Omental fat pad (tissue), 4 donors: ENCODE results near the gene ZNF366. TPM values are rescaled to one million over a fixed set of nuclear protein-coding genes. Genes with fewer than 3 reads are reported as not detected.

ENCODE experiments used
- ATAC-seq: fragments of 150-250 bp; one replicate; pipeline ENCODE4 v1.9.1; 2016; ENCODE audit warnings: mild to moderate bottlenecking, moderate library complexity; ENCODE audit not compliant: low FRiP score
- DNase-seq: peaks from one replicate; pipeline ENCODE4 v3.0.0-alpha.2; 2019; ENCODE audit warnings: low spot score
- total RNA-seq, 4 donors: library from RNA; depleted of rRNA; stranded (reverse); fragments of >200 nt; gene quantifications; one replicate each; pipeline ENCODE4 v1.1.0, GENCODE V29; 2016
- TF ChIP-seq, protein P1 (sequence below), 3 donors: fragments of 450-650 bp; IDR thresholded peaks; one replicate each; pipeline ENCODE4 v1.5.1; 2016 to 2017; ENCODE audit warnings: antibody characterized with exemption in 3 of 3, mild to moderate bottlenecking in 3 of 3, moderate library complexity in 2 of 3

ZNF366 gene
- total RNA-seq, 4 donors from 2014 or later = 0.74 to 25.2 (median 6.5) TPM

DNA sequence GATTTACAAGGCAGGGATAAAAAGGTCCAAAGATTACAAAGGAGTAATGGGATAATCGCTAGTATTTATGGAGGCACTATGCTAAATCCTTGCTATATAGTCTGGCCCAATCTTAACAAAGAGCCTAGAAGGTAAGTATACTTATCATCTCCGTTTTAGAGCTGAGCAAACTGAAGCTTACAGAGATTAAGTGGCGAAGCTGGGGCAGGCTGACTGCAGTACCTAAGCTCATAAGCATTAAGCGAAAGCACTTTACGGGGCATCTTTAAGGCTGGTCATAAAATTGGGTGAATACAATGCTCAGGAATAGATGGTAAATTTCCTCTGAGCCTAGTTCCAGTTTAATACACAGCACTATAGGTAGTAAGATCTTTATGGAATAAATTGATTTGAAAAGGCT is 30.0 kb upstream of the ZNF366 start:
- TF ChIP-seq, protein P1, sequence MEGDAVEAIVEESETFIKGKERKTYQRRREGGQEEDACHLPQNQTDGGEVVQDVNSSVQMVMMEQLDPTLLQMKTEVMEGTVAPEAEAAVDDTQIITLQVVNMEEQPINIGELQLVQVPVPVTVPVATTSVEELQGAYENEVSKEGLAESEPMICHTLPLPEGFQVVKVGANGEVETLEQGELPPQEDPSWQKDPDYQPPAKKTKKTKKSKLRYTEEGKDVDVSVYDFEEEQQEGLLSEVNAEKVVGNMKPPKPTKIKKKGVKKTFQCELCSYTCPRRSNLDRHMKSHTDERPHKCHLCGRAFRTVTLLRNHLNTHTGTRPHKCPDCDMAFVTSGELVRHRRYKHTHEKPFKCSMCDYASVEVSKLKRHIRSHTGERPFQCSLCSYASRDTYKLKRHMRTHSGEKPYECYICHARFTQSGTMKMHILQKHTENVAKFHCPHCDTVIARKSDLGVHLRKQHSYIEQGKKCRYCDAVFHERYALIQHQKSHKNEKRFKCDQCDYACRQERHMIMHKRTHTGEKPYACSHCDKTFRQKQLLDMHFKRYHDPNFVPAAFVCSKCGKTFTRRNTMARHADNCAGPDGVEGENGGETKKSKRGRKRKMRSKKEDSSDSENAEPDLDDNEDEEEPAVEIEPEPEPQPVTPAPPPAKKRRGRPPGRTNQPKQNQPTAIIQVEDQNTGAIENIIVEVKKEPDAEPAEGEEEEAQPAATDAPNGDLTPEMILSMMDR (IDR thresholded peaks at IDR 0.05) = no peak
- ATAC-seq (no peak), DNase-seq (no peak)

- TF ChIP-seq, protein P1 (IDR thresholded peaks at IDR 0.05) = no peak
- ATAC-seq = no peak
- DNase-seq = no peak
Observed at GRCh38 chr5:72531496-72532190, 24.4 kb upstream of the ZNF366 start.

GRCh38 chr5:72530196-72530595 is 23.0 kb upstream of the ZNF366 start:
- DNase-seq = no peak
- TF ChIP-seq, protein P1 (IDR thresholded peaks at IDR 0.05) = no peak
- no peak for ATAC-seq

- DNase-seq = no peak
- TF ChIP-seq, protein P1 (IDR thresholded peaks at IDR 0.05) = no peak
- no peak for ATAC-seq
Observed at GRCh38 chr5:72529383-72529782, 22.2 kb upstream of the ZNF366 start.

- DNase-seq (no peak), ATAC-seq (no peak)
- TF ChIP-seq, protein P1 (IDR thresholded peaks at IDR 0.05) = no peak
Observed at GRCh38 chr5:72525816-72526215, 18.6 kb upstream of the ZNF366 start.

DNA sequence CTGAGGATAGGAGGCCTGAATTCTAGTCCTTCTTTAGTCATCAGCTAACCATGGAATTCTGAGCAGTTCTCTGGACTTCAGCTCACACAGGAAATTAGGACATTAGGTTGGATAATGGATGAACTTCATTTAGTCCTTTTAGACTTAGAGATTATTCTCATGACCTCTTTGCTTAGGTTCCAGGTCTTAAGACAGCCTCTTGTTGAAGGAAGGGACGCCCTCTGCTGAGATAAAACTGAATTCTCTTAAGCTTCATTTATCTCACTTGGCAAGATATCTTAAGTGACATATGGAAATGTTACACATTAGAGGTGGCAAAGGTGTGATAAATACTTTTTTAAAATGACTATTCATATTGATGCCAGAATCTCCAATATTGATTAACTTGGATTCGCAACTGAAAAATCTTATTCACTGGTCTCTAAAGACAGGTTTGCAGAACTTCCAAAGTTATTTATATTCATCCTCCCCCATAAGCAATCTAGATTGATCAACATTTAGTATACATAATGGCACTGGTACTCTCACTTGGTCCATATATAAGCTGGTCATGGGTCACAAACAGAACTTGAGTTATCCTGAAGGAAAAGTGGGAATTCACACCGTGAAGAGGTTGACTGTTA is 16.9 kb upstream of the ZNF366 start:
- ATAC-seq = peak; percentile 64
- TF ChIP-seq, protein P1 (IDR thresholded peaks at IDR 0.05) = no peak
- no peak for DNase-seq

GRCh38 chr5:72522607-72523006 is 15.4 kb upstream of the ZNF366 start:
- TF ChIP-seq, protein P1 (IDR thresholded peaks at IDR 0.05) = no peak
- no peak for ATAC-seq
- DNase-seq = no peak
